CD14-positive monocyte (primary cell): ENCODE data around the gene VARS2. TPM values are rescaled to one million over a fixed set of nuclear protein-coding genes. Genes with fewer than 3 reads are reported as not detected.

ENCODE experiments used
- DNase-seq, 3 donors: peaks; one replicate each; pipeline ENCODE4 v3.0.0-alpha.2; 2011 to 2022
- H2AFZ ChIP-seq: 2 replicates; pipeline ENCODE4 v1.6.0; 2012; ENCODE audit warnings: mild to moderate bottlenecking, low read depth, low read length, inconsistent platforms; ENCODE audit not compliant: insufficient read depth, poor library complexity, severe bottlenecking
- H3K27ac ChIP-seq, 2 donors: 1 replicate in 1 of 2; 2 replicates in 1 of 2; pipeline ENCODE4 v1.5.1; 2012 to 2013; ENCODE audit warnings: low read length in 2 of 2, control low read depth in 1 of 2, inconsistent platforms in 1 of 2, low read depth in 1 of 2, mild to moderate bottlenecking in 1 of 2
- H3K27me3 ChIP-seq, 2 donors: one replicate each; pipeline versions ENCODE4 v1.6.0 to v1.6.1; 2011 to 2013; ENCODE audit warnings: low read length in 2 of 2; ENCODE audit not compliant: control insufficient read depth in 2 of 2, insufficient read depth in 2 of 2
- H3K36me3 ChIP-seq, 2 donors: replicated peaks in 1 of 2; 1 replicate in 1 of 2; 2 replicates in 1 of 2; pipeline versions ENCODE4 v1.5.1 to v1.6.1; 2012 to 2013; ENCODE audit warnings: low read length in 2 of 2, control low read depth in 1 of 2, inconsistent platforms in 1 of 2, mild to moderate bottlenecking in 1 of 2; ENCODE audit not compliant: insufficient read depth in 2 of 2, control insufficient read depth in 1 of 2
- H3K4me1 ChIP-seq, 2 donors: 1 replicate in 1 of 2; 2 replicates in 1 of 2; pipeline versions ENCODE4 v1.5.1 to v1.6.1; 2012 to 2013; ENCODE audit warnings: low read length in 2 of 2, control low read depth in 1 of 2, inconsistent platforms in 1 of 2, mild to moderate bottlenecking in 1 of 2, moderate library complexity in 1 of 2; ENCODE audit not compliant: insufficient read depth in 2 of 2, control insufficient read depth in 1 of 2
- H3K4me2 ChIP-seq: replicated peaks from 2 replicates; pipeline ENCODE3; 2012; ENCODE audit warnings: low read length, moderate library complexity, mild to moderate bottlenecking; ENCODE audit not compliant: poor library complexity, severe bottlenecking; ENCODE audit errors: extremely low read depth
- H3K4me3 ChIP-seq, 3 experiments: fragments of 200-600 bp in 1 of 3; sonication (generic) in 1 of 3; replicated peaks in 1 of 3; 1 replicate in 2 of 3; 2 replicates in 1 of 3; pipeline ENCODE4 v1.5.1; 2011 to 2013; ENCODE audit warnings: low read length in 3 of 3, mild to moderate bottlenecking in 3 of 3, control low read depth in 2 of 3, low read depth in 2 of 3, inconsistent platforms in 1 of 3, moderate library complexity in 1 of 3
- H3K79me2 ChIP-seq: 2 replicates; pipeline ENCODE4 v1.6.0; 2012; ENCODE audit warnings: mild to moderate bottlenecking, control low read depth, inconsistent platforms, low read length, moderate library complexity; ENCODE audit not compliant: insufficient read depth
- H3K9ac ChIP-seq: 2 replicates; pipeline ENCODE4 v1.6.0; 2017; ENCODE audit warnings: low read length, mild to moderate bottlenecking; ENCODE audit not compliant: insufficient read depth, poor library complexity, severe bottlenecking
- H3K9me3 ChIP-seq, 2 donors: replicated peaks in 1 of 2; 1 replicate in 1 of 2; 2 replicates in 1 of 2; pipeline versions ENCODE4 v1.5.1 to v1.6.1; 2012 to 2013; ENCODE audit warnings: low read length in 2 of 2, control low read depth in 1 of 2; ENCODE audit not compliant: control insufficient read depth in 1 of 2, insufficient read depth in 1 of 2
- H4K20me1 ChIP-seq: 2 replicates; pipeline ENCODE4 v1.6.0; 2012; ENCODE audit warnings: mild to moderate bottlenecking, low read length, control low read depth, moderate library complexity; ENCODE audit not compliant: insufficient read depth
- H3K27ac Mint-ChIP-seq, 7 donors: one replicate each; pipeline ENCODE4 v1.8.0; 2020; ENCODE audit warnings: mild to moderate bottlenecking in 7 of 7, mixed read lengths in 7 of 7, moderate library complexity in 6 of 7, inconsistent platforms in 2 of 7
- H3K27me3 Mint-ChIP-seq, 3 donors: one replicate each; pipeline ENCODE4 v1.8.0; 2021 to 2022; ENCODE audit warnings: low read depth in 3 of 3, mild to moderate bottlenecking in 3 of 3, mixed read lengths in 3 of 3, moderate library complexity in 3 of 3, inconsistent platforms in 1 of 3
- H3K36me3 Mint-ChIP-seq, 2 donors: one replicate each; pipeline ENCODE4 v1.8.0; 2020; ENCODE audit warnings: mixed read lengths in 2 of 2, inconsistent platforms in 1 of 2, mild to moderate bottlenecking in 1 of 2
- H3K4me1 Mint-ChIP-seq: one replicate; pipeline ENCODE4 v1.8.0; 2020; ENCODE audit warnings: mild to moderate bottlenecking, mixed read lengths
- H3K4me3 Mint-ChIP-seq, 2 donors: one replicate each; pipeline ENCODE4 v1.8.0; 2020; ENCODE audit warnings: mild to moderate bottlenecking in 2 of 2, mixed read lengths in 2 of 2, moderate library complexity in 1 of 2
- H3K9me3 Mint-ChIP-seq, 7 donors: one replicate each; pipeline ENCODE4 v1.8.0; 2020 to 2022; ENCODE audit warnings: mixed read lengths in 7 of 7, mild to moderate bottlenecking in 6 of 7, moderate library complexity in 6 of 7, inconsistent platforms in 2 of 7
- CTCF ChIP-seq: fragments of 200-600 bp; IDR thresholded peaks from one replicate; pipeline ENCODE4 v1.8.0; 2022; ENCODE audit warnings: antibody characterized with exemption, mild to moderate bottlenecking
- WGBS: methylation state at CpG from one replicate; pipeline ENCODE4 v1.1.5; 2013; ENCODE audit warnings: missing lambda C conversion rate; ENCODE audit not compliant: insufficient coverage; 5-methylcytosine and 5-hydroxymethylcytosine counted together
- intact Hi-C, 2 donors: fragments of 100-400 bp; cut with micrococcal nuclease; formaldehyde crosslinking; loops; one replicate each; pipeline versions ENCODE4 v1.15.0 to v1.15.1; 2023
- polyA plus RNA-seq, 3 donors: library from polyadenylated mRNA; depleted of rRNA in 1 of 3; unstranded in 2 of 3; stranded (reverse) in 1 of 3; fragments of 300-500 nt in 2 of 3; fragments of >200 nt in 1 of 3; fragmentation: Illumina TruSeq in 2 of 3; gene quantifications; 1 replicate in 2 of 3; 2 replicates in 1 of 3; pipeline ENCODE4 v1.2.3, GENCODE V29; 2012 to 2021

VARS2 gene
- polyA plus RNA-seq, 3 donors, result 7.6 to 15.5 (median 8.1) TPM

GRCh38 chr6:30890646-30891449 lies 23.2 kb upstream of the VARS2 start:
- no peaks in the 10 kb centered on the region for H3K4me1 ChIP-seq
- peaks cover 0 to 12% of the 10 kb centered on the region in 2 donors for H3K27me3 ChIP-seq
- no peak overlapping the region for H3K4me3 Mint-ChIP-seq
- peaks cover 3% of the 10 kb centered on the region for H3K4me1 Mint-ChIP-seq
- no peaks in the 10 kb centered on the region for H4K20me1 ChIP-seq
- no peaks in the 10 kb centered on the region for H3K9me3 Mint-ChIP-seq
- WGBS, result 97% methylated on average over 9 of the region's 12 CpGs
- intact Hi-C loops, result no loop called here
- no peak overlapping the region for H2AFZ ChIP-seq
- H3K9ac ChIP-seq, result no peak overlapping the region
- TF ChIP-seq CTCF, result no peak
- H3K9me3 ChIP-seq, result no peaks in the 10 kb centered on the region
- H3K4me2 ChIP-seq, result no peak overlapping the region
- H3K36me3 ChIP-seq, result no peaks in the 10 kb centered on the region
- DNase-seq, result no peak
- no peak overlapping the region for H3K27ac ChIP-seq
- H3K27ac Mint-ChIP-seq, result peak overlapping the region in 1 of 7 donors; percentile 41
- H3K36me3 Mint-ChIP-seq, result no peaks in the 10 kb centered on the region
- no peaks in the 10 kb centered on the region for H3K79me2 ChIP-seq
- peaks cover 4 to 23% (median 13%) of the 10 kb centered on the region in 3 donors for H3K27me3 Mint-ChIP-seq
- no peak overlapping the region for H3K4me3 ChIP-seq

- Histone ChIP-seq H3K4me2 (no peak overlapping the region), H3K4me1 (no peaks in the 10 kb centered on the region), H3K9ac (no peak overlapping the region), H3K79me2 (no peaks in the 10 kb centered on the region), H3K4me3 (no peak overlapping the region), H3K27me3 (peaks cover 0 to 7% of the 10 kb centered on the region in 2 donors), H3K9me3 (no peaks in the 10 kb centered on the region), H2AFZ (no peak overlapping the region), H4K20me1 (no peaks in the 10 kb centered on the region), H3K27ac (no peak overlapping the region), H3K36me3 (no peaks in the 10 kb centered on the region)
- H3K4me1 Mint-ChIP-seq, result no peaks in the 10 kb centered on the region
- 93% methylated on average over 3 of the region's 4 CpGs for WGBS
- no peak overlapping the region for H3K4me3 Mint-ChIP-seq
- intact Hi-C loops, result no loop called here
- no peak for DNase-seq
- no peak overlapping the region for H3K27ac Mint-ChIP-seq
- H3K36me3 Mint-ChIP-seq, result no peaks in the 10 kb centered on the region
- no peak for TF ChIP-seq CTCF
- H3K27me3 Mint-ChIP-seq, result peaks cover 3 to 19% (median 7%) of the 10 kb centered on the region in 3 donors
- no peaks in the 10 kb centered on the region for H3K9me3 Mint-ChIP-seq
Measured at GRCh38 chr6:30891450-30891723, 22.7 kb upstream of the VARS2 start.
